HG03460 (cell line): Measurements from ENCODE around the gene TMEM221.
"Not testable (repeated sequence)": the region's sequence is repeated elsewhere in the genome, so short reads cannot be mapped to it uniquely, and the experiment has no call there.

ENCODE experiments used
- ATAC-seq: cut with Tn5 transposase; IDR thresholded peaks from one replicate; pipeline ENCODE4 v1.9.1; 2021; ENCODE audit not compliant: unreplicated experiment

TMEM221 gene

GRCh38 chr19:17448131-17448967, at the start of gene TMEM221:
Gene TMEM221, minus strand, starts transcription at chr19:17448668. Its CDS starts 206 bp downstream, at chr19:17448462.
- no peak for ATAC-seq

DNA sequence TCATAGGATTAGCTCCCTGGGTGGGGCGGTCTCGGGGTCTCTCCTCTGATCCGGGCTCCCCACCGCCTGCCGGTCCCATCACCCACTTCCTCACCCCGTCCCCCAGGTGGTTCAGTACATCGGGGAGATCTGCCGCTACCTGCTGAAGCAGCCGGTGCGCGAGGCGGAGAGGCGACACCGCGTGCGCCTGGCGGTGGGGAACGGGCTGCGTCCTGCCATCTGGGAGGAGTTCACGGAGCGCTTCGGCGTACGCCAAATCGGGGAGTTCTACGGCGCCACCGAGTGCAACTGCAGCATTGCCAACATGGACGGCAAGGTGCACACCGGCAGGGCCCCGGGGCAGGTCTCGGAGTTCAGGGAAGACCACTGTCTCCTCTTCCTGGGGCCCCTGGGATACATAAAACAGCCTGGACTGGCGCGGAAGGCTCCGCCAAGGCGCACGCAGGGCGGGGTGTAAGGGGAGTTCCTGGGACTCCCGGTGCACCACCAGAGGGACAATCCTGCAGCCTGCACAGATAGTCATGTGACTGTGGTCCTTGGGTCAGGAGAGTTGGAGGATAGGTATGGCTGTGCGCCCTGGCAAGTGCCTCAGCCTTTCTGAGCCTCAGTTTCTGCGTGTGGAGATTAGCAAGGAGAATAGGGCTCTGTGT, 48.8 kb upstream of the TMEM221 start:
- ATAC-seq: no peak

DNA sequence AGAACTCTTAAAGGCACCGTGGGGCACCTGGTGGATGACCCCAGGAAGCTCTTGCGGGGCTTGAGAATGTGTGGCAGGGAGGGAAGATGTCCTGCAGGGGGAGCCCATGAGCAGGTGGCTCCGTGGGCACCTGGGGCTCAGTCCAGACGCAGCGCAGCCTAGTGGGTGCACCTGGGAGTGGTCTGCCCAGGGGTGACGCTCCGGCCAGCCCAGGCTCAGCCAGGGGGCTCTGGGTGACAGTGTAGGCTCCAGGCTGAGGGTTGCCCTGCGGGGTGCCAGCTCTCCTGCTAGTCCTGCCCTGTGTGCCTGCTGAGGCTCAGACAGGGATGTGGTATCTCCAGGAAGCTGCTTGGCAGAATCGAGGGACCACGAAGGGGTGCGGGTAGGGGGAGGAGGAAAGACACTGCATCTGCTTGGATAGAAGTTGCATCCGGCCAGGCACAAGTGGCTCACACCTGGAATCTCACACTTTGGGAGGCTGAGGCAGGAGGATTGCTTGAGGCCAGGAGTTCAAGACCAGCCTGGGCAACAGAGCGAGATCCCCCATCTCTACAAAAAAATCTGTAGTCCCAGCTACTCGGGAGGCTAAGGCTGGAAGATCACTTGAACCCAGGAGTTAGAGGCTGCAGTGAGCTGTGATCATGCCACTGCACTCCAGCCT, 48.0 kb upstream of the TMEM221 start:
- peak; percentile 61 for ATAC-seq

- no peak for ATAC-seq
These were observed 47.3 kb upstream of the TMEM221 start for GRCh38 chr19:17495639-17496296.

- no peak for ATAC-seq
These were observed 42.8 kb upstream of the TMEM221 start for GRCh38 chr19:17491287-17491686.

DNA sequence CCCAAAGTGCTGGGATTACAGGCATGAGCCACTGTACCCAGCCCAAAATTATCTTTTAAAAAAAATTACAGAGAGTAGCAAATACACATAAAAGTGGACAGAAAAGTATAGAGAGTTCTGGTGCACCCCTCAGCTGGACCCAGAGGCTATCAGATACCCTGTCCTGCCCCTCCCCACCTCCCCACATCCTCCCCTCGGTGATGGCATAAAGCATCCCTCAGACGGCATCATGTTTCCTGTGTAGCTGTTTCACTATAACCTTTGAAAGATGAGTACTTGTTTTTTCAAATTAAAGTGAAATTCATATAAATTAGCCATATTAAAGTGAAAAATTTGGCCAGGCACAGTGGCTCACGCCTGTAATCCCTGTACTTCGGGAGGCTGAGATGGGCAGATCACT, 41.9 kb upstream of the TMEM221 start:
- no peak for ATAC-seq

DNA sequence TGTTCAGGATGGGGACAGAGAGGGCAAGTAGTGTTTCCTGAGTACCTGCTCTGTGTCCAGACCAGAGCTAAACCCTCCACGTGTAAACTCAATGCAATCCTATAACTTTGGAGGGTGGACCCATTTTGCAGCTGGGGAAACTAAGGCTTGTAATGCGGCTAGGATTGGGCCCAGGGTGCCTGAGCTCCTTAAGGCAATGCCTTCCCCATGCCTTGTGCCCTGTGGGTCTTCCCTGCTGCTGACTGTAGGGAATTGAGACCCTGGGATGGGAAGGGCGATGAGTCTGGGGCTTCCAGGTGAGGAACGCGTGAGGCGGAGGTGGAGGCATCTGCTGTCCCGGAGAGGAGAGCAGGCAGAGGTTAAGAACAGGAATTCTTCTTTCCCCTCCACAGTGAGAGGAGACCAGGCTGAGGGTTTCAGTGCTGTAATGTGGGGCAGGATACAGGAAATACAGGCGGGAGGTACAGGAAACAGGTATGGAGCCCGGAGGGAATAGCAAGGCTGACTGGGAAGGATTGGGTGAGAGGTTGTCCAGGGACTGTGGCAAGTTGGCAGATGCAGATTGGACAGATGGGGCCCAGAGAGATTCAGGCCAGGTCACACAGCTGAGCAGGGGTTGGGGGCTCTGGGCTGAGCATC, 41.0 kb upstream of the TMEM221 start:
- no peak for ATAC-seq

DNA sequence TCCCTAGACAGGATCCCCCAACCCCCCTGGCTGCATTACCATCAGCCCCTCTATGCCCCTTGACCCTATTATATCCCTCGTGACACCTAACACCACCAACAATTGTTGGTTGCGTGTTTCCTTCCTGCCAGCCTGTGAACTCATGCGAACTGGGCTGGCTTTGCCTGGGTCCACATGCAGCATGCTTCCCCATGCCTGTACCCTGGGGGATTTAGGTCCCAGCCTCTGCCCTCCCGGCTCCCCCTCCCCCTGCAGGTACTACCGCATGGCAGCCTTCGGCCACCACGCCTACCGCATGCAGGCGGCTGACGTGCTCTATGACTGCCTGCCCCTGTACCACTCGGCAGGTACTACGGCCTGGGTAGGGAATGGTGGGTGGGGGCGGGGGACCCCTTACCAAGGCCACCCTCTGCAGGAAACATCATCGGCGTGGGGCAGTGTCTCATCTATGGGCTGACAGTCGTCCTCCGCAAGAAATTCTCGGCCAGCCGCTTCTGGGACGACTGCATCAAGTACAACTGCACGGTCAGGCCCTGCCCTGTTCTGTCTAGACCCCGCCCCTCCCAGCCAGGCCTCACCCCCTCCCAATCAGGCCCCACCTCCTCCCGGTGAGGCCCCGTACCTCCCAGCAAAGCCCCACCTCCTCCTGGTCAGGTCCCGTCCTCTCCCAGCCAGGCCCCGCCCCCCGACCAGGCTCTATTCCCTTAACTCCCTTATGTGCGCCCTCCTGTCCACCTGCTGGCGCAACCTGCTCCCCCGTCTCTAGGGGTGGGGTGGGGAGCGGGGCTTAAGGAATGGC, 40.3 kb upstream of the TMEM221 start:
- ATAC-seq: no peak

GRCh38 chr19:17487284-17488121, 39.0 kb upstream of the TMEM221 start:
- ATAC-seq: no peak

GRCh38 chr19:17486545-17487240, 38.2 kb upstream of the TMEM221 start:
- ATAC-seq: no peak

- no peak for ATAC-seq
These were observed 36.2 kb upstream of the TMEM221 start for GRCh38 chr19:17484520-17485185.

DNA sequence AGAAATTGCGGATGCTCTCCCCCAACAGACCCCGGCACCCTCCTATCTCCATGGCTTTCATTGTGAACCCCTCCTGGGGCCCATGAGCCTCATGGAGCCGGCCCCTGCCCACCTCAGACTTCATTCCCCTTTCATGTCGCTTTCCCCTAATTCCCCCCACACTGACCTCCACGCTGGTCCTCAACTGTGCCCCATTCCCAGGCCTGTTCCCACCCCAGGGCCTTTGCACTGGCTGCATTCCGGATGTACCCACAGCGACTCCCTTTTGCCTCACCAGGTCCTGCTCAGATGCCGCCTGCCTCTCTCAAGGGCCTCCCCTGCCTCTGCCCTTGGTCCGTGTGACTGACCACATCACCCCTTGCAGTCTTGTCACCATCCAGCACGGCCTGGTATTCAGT, 35.1 kb upstream of the TMEM221 start:
- no peak for ATAC-seq

- no peak for ATAC-seq
These were observed 34.6 kb upstream of the TMEM221 start for GRCh38 chr19:17482877-17483604.

DNA sequence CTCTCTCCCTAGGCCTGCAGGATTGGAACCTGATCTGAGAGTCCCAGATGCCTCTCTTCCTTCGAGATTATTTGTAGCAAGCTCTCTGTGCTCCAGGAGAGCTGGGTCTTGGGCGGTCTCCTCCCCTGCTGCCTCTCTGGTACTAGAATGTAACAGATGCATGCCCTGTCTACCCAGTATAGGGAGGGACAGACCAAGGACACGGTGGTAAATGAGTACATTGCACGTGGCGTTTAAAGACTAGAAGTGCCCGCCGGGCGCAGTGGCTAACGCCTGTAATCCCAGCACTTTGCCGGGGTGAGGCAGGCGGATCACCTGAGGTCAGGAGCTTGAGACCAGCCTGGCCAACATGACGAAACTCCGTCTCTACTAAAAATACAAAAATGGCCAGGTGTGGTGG, 33.5 kb upstream of the TMEM221 start:
- no peak for ATAC-seq

- no peak for ATAC-seq
These were observed 30.9 kb upstream of the TMEM221 start for GRCh38 chr19:17479325-17479791.

- no peak for ATAC-seq
These were observed 27.2 kb upstream of the TMEM221 start for GRCh38 chr19:17475541-17476115.

- not testable (repeated sequence) for ATAC-seq
These were observed 26.6 kb upstream of the TMEM221 start for GRCh38 chr19:17475011-17475540.
